Fibroblast of peridontal ligament (primary cell): ENCODE measurements around the gene TMEM120B.
A peak's percentile ranks its signal among the peaks of the same experiment; 100 is the strongest.
"Not testable (repeated sequence)": the region's sequence is repeated elsewhere in the genome, so short reads cannot be mapped to it uniquely, and the experiment has no call there.

Experiments
- DNase-seq: peaks from one replicate; pipeline ENCODE4 v3.0.0-alpha.2; 2010; ENCODE audit errors: extremely low read depth

Gene TMEM120B

GRCh38 chr12:121745545-121745944 is 33.0 kb downstream of the TMEM120B start:
- not testable (repeated sequence) for DNase-seq

- no peak for DNase-seq
Measured at GRCh38 chr12:121748218-121748570, 35.6 kb downstream of the TMEM120B start.

- peak; percentile 67 for DNase-seq
Measured at GRCh38 chr12:121748571-121749265, 36.2 kb downstream of the TMEM120B start.

- no peak for DNase-seq
Measured at GRCh38 chr12:121749267-121749666, 36.7 kb downstream of the TMEM120B start.

GRCh38 chr12:121750507-121750955 is 38.0 kb downstream of the TMEM120B start:
- no peak for DNase-seq

- no peak for DNase-seq
Measured at GRCh38 chr12:121751034-121751433, 38.5 kb downstream of the TMEM120B start.

- no peak for DNase-seq
Measured at GRCh38 chr12:121751749-121752351, 39.3 kb downstream of the TMEM120B start.

- no peak for DNase-seq
Measured at GRCh38 chr12:121753844-121754264, 41.3 kb downstream of the TMEM120B start.

GRCh38 chr12:121754836-121755235 is 42.3 kb downstream of the TMEM120B start:
- no peak for DNase-seq

GRCh38 chr12:121755591-121755990 is 43.0 kb downstream of the TMEM120B start:
- no peak for DNase-seq

- DNase-seq: not testable (repeated sequence)
Measured at GRCh38 chr12:121758536-121758935, 46.0 kb downstream of the TMEM120B start.

- no peak for DNase-seq
Measured at GRCh38 chr12:121762269-121762668, 49.7 kb downstream of the TMEM120B start.

- DNase-seq: no peak
Measured at GRCh38 chr12:121764808-121765207, 52.3 kb downstream of the TMEM120B start.

GRCh38 chr12:121765573-121765972 is 53.0 kb downstream of the TMEM120B start:
- peak; percentile 83 for DNase-seq

GRCh38 chr12:121766290-121767039 is 53.9 kb downstream of the TMEM120B start:
- DNase-seq: no peak

GRCh38 chr12:121767525-121768016 is 55.0 kb downstream of the TMEM120B start:
- peak; percentile 35 for DNase-seq

- DNase-seq: no peak
Measured at GRCh38 chr12:121769297-121769830, 56.8 kb downstream of the TMEM120B start.

- no peak for DNase-seq
Measured at GRCh38 chr12:121769831-121770301, 57.3 kb downstream of the TMEM120B start.

- no peak for DNase-seq
Measured at GRCh38 chr12:121770388-121770787, 57.8 kb downstream of the TMEM120B start.

GRCh38 chr12:121770813-121771625 is 58.5 kb downstream of the TMEM120B start:
- DNase-seq: no peak
